A549 (cell line): ENCODE results near the gene MED13L.

Experiments used
- BHLHE40 ChIP-seq: IDR thresholded peaks from 2 replicates; pipeline ENCODE4 v1.6.1; 2012; ENCODE audit warnings: low read depth, low read length, inconsistent platforms
- ESRRA ChIP-seq: fragments of 150-350 bp; IDR thresholded peaks from 2 replicates; pipeline ENCODE4 v1.6.1; 2014; ENCODE audit warnings: mild to moderate bottlenecking, low read length, borderline replicate concordance
- JUNB ChIP-seq: fragments of >200 bp; sonication (Bioruptor Twin); formaldehyde crosslinking; IDR thresholded peaks from 2 replicates; pipeline ENCODE4 v1.6.1; 2016
- MYC ChIP-seq: IDR thresholded peaks from 2 replicates; pipeline ENCODE4 v1.6.1; 2012; ENCODE audit warnings: mild to moderate bottlenecking, inconsistent platforms, low read length, improper control_type of control experiment, borderline replicate concordance
- NR3C1 ChIP-seq: fragments of >200 bp; sonication (Bioruptor Twin); formaldehyde crosslinking; IDR thresholded peaks from 3 replicates; pipeline ENCODE4 v1.6.1; 2017
- POLR2A ChIP-seq: IDR thresholded peaks from 2 replicates; pipeline ENCODE4 v1.6.1; 2012; ENCODE audit warnings: mild to moderate bottlenecking, low read length
- TF ChIP-seq, protein P1 (sequence below): IDR thresholded peaks from 2 replicates; pipeline ENCODE4 v1.6.1; 2012
- TF ChIP-seq, protein P2 (sequence below): fragments of 200-600 bp; sonication (generic); IDR thresholded peaks from 2 replicates; pipeline ENCODE4 v1.6.1; 2016; ENCODE audit warnings: antibody characterized with exemption, mild to moderate bottlenecking, moderate library complexity

DNA sequence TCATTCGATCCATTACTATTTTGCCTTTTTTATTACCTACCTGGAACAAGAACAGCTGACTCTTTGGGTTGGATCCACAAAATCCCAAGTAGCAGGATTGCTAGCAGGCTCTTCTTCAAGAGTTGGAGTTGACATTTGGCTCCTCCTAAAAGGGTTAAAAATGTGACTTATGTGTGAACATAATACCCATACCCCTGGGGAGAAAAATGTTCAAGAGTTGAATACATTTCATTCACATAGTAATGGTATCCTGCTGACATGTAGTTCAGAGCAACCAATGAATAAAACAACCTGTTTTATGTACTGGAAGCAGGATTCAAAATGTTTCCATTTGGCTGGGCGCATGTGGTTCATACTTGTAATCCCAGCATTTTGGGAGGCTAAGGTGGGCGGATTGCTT lies 264.7 kb downstream of the MED13L start:
- TF ChIP-seq JUNB: no peak
- no peak for TF ChIP-seq BHLHE40
- no peak for TF ChIP-seq MYC
- TF ChIP-seq, protein P1, sequence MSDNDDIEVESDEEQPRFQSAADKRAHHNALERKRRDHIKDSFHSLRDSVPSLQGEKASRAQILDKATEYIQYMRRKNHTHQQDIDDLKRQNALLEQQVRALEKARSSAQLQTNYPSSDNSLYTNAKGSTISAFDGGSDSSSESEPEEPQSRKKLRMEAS: no peak
- no peak for TF ChIP-seq NR3C1
- TF ChIP-seq POLR2A: no peak
- TF ChIP-seq, protein P2, sequence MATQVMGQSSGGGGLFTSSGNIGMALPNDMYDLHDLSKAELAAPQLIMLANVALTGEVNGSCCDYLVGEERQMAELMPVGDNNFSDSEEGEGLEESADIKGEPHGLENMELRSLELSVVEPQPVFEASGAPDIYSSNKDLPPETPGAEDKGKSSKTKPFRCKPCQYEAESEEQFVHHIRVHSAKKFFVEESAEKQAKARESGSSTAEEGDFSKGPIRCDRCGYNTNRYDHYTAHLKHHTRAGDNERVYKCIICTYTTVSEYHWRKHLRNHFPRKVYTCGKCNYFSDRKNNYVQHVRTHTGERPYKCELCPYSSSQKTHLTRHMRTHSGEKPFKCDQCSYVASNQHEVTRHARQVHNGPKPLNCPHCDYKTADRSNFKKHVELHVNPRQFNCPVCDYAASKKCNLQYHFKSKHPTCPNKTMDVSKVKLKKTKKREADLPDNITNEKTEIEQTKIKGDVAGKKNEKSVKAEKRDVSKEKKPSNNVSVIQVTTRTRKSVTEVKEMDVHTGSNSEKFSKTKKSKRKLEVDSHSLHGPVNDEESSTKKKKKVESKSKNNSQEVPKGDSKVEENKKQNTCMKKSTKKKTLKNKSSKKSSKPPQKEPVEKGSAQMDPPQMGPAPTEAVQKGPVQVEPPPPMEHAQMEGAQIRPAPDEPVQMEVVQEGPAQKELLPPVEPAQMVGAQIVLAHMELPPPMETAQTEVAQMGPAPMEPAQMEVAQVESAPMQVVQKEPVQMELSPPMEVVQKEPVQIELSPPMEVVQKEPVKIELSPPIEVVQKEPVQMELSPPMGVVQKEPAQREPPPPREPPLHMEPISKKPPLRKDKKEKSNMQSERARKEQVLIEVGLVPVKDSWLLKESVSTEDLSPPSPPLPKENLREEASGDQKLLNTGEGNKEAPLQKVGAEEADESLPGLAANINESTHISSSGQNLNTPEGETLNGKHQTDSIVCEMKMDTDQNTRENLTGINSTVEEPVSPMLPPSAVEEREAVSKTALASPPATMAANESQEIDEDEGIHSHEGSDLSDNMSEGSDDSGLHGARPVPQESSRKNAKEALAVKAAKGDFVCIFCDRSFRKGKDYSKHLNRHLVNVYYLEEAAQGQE: no peak
- no peak for TF ChIP-seq ESRRA
